ENCODE measurements around the gene TSPAN5. TPM values are rescaled to one million over a fixed set of nuclear protein-coding genes. Genes with fewer than 3 reads are reported as not detected.
"Not testable (repeated sequence)": the region's sequence is repeated elsewhere in the genome, so short reads cannot be mapped to it uniquely, and the experiment has no call there.

The TSPAN5 gene
- total and polyA plus RNA-seq, 9 of the 15 experiments (the other 6 are each of a cell fraction or from before 2014, with no cell fraction given), result 0.58 to 6.6 (median 0.73) TPM

DNA sequence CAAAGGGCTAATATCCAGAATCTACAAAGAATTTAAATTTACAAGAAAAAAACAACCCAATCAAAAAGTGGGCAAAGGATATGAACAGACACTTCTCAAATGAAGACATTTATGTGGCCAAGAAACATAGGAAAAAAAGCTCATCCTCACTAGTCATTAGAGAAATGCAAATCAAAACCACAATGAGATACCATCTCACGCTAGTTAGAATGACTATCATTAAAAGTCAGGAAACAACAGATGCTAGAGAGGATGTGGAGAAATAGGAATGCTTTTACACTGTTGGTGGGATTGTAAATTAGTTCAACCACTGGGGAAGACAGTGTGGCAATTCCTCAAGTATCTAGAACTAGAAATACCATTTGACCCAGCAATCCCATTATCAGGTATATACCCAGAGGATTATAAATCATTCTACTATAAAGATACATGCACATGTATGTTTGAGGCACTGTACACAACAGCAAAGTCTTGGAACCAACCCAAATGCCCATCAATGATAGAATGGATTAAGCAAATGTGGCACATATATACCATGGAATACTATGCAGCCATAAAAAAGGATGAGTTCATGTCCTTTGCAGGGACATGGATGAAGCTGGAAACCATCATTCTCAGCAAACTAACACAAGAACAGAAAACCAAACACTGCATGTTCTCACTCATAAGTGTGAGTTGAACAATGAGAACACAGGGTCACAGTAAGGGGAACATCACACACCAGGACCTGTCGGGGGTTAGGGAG lies 197.1 kb downstream of the TSPAN5 start:
- H3K9me1 ChIP-seq (ENCODE audit: control insufficient read depth, insufficient read depth, low read length); ATAC-seq; DNase-seq (ENCODE audit: extremely low read depth in 1 of 4, low spot score in 3 of 4); FAIRE-seq; H3K27me3 ChIP-seq (ENCODE audit: control insufficient read depth in 2 of 2, insufficient read depth in 2 of 2, low read length in 2 of 2); H3K4me2 ChIP-seq (ENCODE audit: insufficient read depth, low read length); H4K20me1 ChIP-seq (replicated peaks; ENCODE audit: control insufficient read depth, insufficient read depth, low read length); H2AFZ ChIP-seq (ENCODE audit: low read depth, low read length); CTCF ChIA-PET (ENCODE audit: low intra/inter-chr PET ratio); H3K4me1 ChIP-seq (replicated peaks in 1 of 2; ENCODE audit: control insufficient read depth in 2 of 2, insufficient read depth in 2 of 2, low read length in 2 of 2); H3K36me3 ChIP-seq (ENCODE audit: control insufficient read depth, insufficient read depth, low read length); H3K79me2 ChIP-seq (ENCODE audit: control insufficient read depth, insufficient read depth, low read length); H3K9me3 ChIP-seq (replicated peaks; ENCODE audit: control insufficient read depth, insufficient read depth, low read depth, low read length); H3K27ac ChIP-seq (ENCODE audit: extremely low read depth, low read depth, low read length); POLR2A ChIA-PET; H3K4me3 ChIP-seq; H3K9ac ChIP-seq (ENCODE audit: insufficient read depth in 1 of 2, low read depth in 2 of 2, low read length in 2 of 2); BruUV-seq (replicated peaks): not testable (repeated sequence)
- TF ChIP-seq BCOR (IDR thresholded peaks at IDR 0.05) (peak; percentile 26; the same call in 1 of the 2 replicates), ZNF146 (CRISPR knock-in tag; IDR thresholded peaks at IDR 0.05; ENCODE audit: unreplicated experiment) (peak; percentile 85), RBM25 (IDR thresholded peaks at IDR 0.05; ENCODE audit: low read depth, low read length, severe bottlenecking) (peak; percentile 29)
- intact Hi-C loops (cut with micrococcal nuclease), result loop anchor here (10.0 kb wide), 3 partner anchors 164 to 306 kb away; no protein-coding TSS in a partner anchor
- 22% methylated on average over 2 of the region's 2 CpGs for WGBS (ENCODE audit: insufficient coverage, low coverage, missing lambda C conversion rate)
- in situ Hi-C loops (cut with MboI), result loop anchor here (25.0 kb wide), 1 partner anchor 951 kb away; no protein-coding TSS in a partner anchor

DNA sequence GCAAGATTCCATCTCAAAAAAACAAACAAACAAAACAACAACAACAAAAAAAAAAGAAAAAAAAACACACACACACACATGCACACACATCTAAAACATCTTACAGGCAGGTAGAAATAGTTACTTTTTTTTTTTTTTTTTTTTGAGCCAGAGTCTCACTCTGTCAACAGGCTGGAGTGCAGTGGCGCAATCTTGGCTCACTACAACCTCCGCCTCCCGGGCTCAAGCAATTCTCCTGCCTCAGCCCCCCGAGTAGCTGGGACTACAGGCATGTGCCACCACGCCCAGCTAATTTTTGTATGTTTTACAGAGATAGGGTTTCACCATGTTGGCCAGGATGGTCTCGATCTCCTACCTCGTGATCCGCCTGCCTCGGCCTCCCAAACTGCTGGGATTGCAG lies 201.0 kb downstream of the TSPAN5 start:
- POLR2A ChIA-PET, result interaction anchor here (0.7 kb wide), 1 partner anchor 188 kb away, joined by 4 read pairs; no protein-coding TSS in a partner anchor
- H3K4me2 ChIP-seq (ENCODE audit: insufficient read depth, low read length); H3K4me3 ChIP-seq; H3K79me2 ChIP-seq (ENCODE audit: control insufficient read depth, insufficient read depth, low read length); H3K9me3 ChIP-seq (replicated peaks; ENCODE audit: control insufficient read depth, insufficient read depth, low read depth, low read length); H3K36me3 ChIP-seq (ENCODE audit: control insufficient read depth, insufficient read depth, low read length); H3K9ac ChIP-seq (ENCODE audit: insufficient read depth in 1 of 2, low read depth in 2 of 2, low read length in 2 of 2); H3K4me1 ChIP-seq (replicated peaks in 1 of 2; ENCODE audit: control insufficient read depth in 2 of 2, insufficient read depth in 2 of 2, low read length in 2 of 2); DNase-seq (ENCODE audit: extremely low read depth in 1 of 4, low spot score in 3 of 4); H4K20me1 ChIP-seq (replicated peaks; ENCODE audit: control insufficient read depth, insufficient read depth, low read length); H3K27me3 ChIP-seq (ENCODE audit: control insufficient read depth in 2 of 2, insufficient read depth in 2 of 2, low read length in 2 of 2); H2AFZ ChIP-seq (ENCODE audit: low read depth, low read length); ATAC-seq; BruUV-seq (replicated peaks); H3K9me1 ChIP-seq (ENCODE audit: control insufficient read depth, insufficient read depth, low read length); FAIRE-seq; H3K27ac ChIP-seq (ENCODE audit: extremely low read depth, low read depth, low read length); intact Hi-C loops (cut with micrococcal nuclease): not testable (repeated sequence)
- in situ Hi-C loops (cut with MboI), result loop anchor here (25.0 kb wide), 1 partner anchor 955 kb away; no protein-coding TSS in a partner anchor
- CTCF ChIA-PET (ENCODE audit: low intra/inter-chr PET ratio), result interaction anchor here (0.6 kb wide), 2 partner anchors 126 to 236 kb away, joined by 4 read pairs; no protein-coding TSS in a partner anchor
- WGBS (ENCODE audit: insufficient coverage, low coverage, missing lambda C conversion rate), result 10% methylated on average over 9 of the region's 9 CpGs

Data from K562 (cell line).